GM12875 (cell line): ENCODE measurements around the gene WDR1.

Experiments
- H3K4me3 ChIP-seq: one replicate; pipeline ENCODE4 v1.5.1; 2011; ENCODE audit warnings: low read depth, low read length, control low read depth
- TF ChIP-seq, protein P1 (sequence below): IDR thresholded peaks from 2 replicates; pipeline ENCODE4 v1.5.1; 2011; ENCODE audit warnings: low read depth, mild to moderate bottlenecking, control low read depth, inconsistent platforms, low read length, moderate library complexity, borderline replicate concordance; ENCODE audit not compliant: insufficient read depth

Gene WDR1

DNA sequence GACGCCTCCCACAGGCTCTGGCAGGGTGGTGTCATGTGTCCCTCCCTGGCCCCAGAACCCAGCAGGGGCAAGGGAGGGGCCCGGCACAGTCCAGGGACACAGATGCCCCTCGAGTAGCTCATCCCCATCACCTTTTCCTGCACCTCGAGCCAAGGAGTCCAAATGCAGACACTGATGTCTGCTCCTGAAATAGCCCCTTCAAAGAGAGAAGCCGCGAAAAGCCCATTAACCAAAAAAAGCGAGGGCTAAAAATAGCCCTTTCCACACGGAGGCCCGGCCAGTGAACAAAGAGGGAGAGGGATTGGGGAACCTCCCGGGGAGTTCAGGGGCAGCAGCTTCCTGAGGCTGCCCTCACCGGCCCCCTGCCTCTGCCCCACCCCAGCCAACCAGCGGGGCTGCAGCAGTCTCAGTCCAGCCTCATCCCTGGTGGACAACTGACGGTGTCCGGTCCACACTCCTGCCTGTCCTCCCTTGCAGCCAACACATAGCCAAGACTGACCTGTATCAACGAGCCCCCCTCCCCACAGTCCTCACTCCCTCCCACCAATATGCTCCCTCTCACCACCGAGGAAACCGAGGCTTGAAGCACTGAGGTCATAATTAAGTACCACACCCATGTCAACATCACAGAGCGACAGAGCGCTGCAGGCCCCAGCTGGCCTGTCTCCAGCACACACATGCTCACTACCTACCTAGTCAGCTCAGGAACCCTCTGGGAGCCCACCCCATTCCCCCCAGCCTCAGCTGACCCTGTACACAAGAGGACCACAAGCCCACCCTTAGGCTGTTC, 23.9 kb downstream of the WDR1 start:
- H3K4me3 ChIP-seq, result no peak overlapping the region
- TF ChIP-seq, protein P1, sequence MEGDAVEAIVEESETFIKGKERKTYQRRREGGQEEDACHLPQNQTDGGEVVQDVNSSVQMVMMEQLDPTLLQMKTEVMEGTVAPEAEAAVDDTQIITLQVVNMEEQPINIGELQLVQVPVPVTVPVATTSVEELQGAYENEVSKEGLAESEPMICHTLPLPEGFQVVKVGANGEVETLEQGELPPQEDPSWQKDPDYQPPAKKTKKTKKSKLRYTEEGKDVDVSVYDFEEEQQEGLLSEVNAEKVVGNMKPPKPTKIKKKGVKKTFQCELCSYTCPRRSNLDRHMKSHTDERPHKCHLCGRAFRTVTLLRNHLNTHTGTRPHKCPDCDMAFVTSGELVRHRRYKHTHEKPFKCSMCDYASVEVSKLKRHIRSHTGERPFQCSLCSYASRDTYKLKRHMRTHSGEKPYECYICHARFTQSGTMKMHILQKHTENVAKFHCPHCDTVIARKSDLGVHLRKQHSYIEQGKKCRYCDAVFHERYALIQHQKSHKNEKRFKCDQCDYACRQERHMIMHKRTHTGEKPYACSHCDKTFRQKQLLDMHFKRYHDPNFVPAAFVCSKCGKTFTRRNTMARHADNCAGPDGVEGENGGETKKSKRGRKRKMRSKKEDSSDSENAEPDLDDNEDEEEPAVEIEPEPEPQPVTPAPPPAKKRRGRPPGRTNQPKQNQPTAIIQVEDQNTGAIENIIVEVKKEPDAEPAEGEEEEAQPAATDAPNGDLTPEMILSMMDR, result no peak

DNA sequence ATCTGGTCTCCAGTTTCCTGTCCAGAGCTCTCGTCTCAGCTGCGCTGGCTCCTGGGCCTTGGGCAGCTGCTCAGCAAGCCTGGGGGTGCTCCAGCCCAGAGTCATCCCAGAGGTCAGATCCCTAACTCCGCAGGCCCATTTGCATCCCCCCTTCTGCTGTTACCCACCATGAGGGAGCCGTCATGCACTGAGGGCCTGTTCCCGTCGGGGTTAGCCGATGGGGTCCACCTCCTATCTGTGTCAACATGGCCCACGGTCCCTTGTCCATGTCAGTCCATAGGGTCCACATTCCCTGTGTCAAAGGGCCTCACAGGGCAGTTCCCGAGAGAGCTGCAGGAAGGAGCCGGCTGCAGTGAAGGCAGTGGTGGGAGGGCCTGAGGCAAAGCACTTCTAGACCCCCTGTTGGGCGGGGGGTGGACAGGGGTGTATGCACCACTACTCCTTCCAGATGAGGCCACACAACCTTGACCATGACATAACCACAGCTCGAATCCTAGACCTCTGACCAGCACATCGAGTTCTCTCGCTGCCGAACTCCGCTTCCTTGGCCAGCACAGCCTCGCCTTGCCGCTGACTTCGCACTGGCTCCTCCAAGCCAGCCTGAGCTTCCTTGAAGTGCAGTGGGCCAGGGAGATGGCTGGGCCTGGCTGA, 24.9 kb downstream of the WDR1 start:
- no peak overlapping the region for H3K4me3 ChIP-seq
- TF ChIP-seq, protein P1, result no peak

DNA sequence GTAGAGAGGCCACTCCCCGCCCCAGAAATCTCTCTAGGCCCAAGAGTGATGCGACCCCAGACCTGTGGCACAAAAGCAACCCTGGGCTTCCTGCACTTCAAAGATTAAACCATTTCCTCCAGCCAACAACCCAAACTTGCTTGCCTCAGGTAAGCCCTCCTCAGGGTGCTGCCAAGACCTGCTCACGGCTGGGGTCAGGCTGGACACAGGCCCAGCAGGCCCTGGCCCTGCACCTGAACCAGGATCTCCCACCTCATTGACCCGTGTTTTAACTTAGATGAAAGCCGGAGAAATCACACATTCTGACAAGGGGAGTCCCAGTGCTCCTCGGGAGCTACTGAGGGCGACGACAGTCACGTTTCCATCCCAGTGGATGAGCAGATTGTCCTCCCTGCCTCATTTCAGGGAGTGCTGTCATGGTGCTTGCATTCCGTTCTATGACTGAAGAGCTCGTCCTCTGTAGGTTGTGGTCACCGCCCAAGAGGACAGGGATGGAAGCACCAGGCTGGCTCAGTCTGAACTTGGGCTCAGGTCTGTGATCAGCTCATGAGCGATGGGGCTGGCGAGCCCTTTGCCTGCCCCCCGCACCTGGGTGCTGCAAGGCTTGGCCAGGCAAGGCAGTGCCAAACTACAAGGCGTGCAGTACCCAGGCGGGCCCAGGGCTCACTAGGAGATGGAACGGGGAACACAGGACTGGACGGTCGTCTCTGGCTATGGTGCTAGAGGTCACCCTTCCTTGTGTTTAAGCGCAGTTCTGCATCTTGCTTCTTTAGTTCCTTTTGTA, 25.9 kb downstream of the WDR1 start:
- TF ChIP-seq, protein P1, result no peak
- no peak overlapping the region for H3K4me3 ChIP-seq

GRCh38 chr4:10089346-10089745, 27.3 kb downstream of the WDR1 start:
- H3K4me3 ChIP-seq, result no peak overlapping the region
- TF ChIP-seq, protein P1, result peak; percentile 22; the same call in 1 of the 2 replicates

DNA sequence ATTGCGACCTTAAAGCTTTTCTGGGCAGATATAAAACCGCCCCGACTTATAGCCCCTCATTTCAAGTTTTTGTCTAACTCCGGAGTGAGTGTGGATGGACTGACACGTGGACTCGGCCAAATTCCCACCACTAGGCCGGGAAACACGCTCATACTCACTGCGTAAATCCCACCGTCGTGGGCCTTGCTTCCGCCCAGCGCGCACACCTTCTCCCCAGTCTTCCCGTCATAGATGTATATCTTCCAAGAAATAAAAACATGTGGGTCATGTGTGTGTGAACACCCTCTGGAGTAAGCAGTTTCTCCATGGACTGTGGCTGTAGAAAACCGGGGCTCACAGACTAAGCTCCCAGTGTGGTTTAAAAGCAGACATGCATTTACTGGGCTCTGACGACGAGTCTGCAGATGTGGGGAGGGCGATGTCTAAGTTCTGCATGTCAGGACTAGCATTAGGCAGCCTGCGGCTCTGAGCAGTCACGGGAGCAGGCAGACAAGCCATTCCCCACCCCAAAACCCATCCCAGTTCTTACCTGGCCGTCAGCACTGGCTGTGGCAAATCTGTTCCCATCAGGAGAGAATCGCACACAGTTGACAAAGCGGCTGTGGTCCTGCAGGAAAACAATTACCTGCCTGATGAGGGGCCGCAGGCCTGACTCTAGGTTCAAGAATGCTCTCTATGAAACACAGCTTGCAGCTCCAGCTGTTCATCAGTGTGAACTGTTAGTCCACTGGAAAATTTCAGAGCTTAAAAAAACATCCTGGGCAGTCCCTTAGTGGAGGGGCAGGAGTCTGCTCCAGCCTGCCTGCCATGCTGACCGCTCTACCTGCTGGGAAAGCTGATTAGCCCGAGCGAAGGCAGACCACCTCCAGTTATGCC, 28.2 kb downstream of the WDR1 start:
- H3K4me3 ChIP-seq, result no peak overlapping the region
- TF ChIP-seq, protein P1, result no peak

DNA sequence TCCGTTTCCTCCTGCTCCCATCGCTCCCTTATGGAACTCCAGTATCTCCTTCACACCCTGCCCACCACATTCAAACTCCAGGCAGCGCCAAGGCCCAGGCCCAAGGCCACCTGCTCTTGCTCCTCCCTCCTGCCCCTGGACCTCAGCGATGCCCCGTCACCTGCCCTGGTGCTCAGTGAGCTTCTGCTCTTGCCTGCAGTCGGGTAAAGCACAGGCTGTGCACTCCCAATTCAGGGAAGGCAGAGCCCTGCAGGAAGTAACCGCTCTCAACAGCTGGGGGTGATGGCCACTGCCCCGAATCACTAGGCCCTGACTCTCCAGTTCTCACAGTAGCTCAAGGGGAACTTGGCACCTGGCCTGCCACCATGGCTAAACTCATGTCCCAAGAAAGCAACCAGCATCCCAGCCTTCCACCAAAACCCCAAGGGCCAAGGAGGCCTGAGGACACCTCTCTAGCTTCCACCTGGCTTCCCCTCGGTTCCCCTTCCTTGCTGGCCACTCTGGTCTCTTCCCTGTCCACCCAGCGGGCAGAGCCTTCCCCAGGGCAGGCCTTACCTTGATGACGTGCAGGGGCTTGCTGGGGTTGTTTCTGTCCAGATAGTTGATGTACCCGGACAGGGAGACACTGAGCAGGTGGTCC, 29.3 kb downstream of the WDR1 start:
- TF ChIP-seq, protein P1, result no peak
- no peak overlapping the region for H3K4me3 ChIP-seq
